IPS-15b (cell line): ENCODE data around the gene NPAS3.

Experiments
- H3K27me3 ChIP-seq: one replicate; pipeline ENCODE4 v1.6.1; 2013; ENCODE audit warnings: low read length; ENCODE audit not compliant: control insufficient read depth, insufficient read depth
- H3K36me3 ChIP-seq: one replicate; pipeline ENCODE4 v1.6.1; 2013; ENCODE audit warnings: low read length; ENCODE audit not compliant: control insufficient read depth, insufficient read depth
- H3K4me1 ChIP-seq: one replicate; pipeline ENCODE4 v1.6.1; 2013; ENCODE audit warnings: mild to moderate bottlenecking, low read length; ENCODE audit not compliant: control insufficient read depth, insufficient read depth
- H3K4me3 ChIP-seq: one replicate; pipeline ENCODE4 v1.5.1; 2013; ENCODE audit warnings: low read depth, low read length
- H3K9ac ChIP-seq: one replicate; pipeline ENCODE4 v1.6.1; 2013; ENCODE audit warnings: low read depth, mild to moderate bottlenecking, low read length
- H3K9me3 ChIP-seq: one replicate; pipeline ENCODE4 v1.6.1; 2013; ENCODE audit warnings: mild to moderate bottlenecking, low read length; ENCODE audit not compliant: control insufficient read depth, insufficient read depth

Gene NPAS3

DNA sequence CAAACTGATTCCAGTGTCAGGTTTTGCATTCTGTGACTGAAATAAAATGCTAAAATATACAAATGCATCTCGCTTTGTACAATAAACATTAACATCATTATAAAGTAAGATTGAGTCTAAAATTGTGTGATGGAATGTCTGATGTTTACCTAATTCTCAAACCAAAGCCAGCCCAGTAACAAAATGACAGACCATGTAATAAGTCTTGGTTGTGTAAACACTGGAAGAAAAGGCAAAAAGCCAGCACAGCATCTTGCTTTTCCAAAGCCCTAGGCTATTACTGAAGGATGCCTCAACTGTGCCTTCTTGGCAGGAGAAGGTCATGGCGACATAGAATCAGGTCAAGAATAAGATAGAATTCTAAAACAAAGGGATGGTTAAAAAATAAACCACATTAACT lies 842.6 kb downstream of the NPAS3 start:
- no peaks in the 10 kb centered on the region for H3K27me3 ChIP-seq
- no peaks in the 10 kb centered on the region for H3K9me3 ChIP-seq
- H3K36me3 ChIP-seq, result no peaks in the 10 kb centered on the region
- peaks cover 5% of the 10 kb centered on the region for H3K4me1 ChIP-seq
- no peak overlapping the region for H3K9ac ChIP-seq
- no peak overlapping the region for H3K4me3 ChIP-seq

DNA sequence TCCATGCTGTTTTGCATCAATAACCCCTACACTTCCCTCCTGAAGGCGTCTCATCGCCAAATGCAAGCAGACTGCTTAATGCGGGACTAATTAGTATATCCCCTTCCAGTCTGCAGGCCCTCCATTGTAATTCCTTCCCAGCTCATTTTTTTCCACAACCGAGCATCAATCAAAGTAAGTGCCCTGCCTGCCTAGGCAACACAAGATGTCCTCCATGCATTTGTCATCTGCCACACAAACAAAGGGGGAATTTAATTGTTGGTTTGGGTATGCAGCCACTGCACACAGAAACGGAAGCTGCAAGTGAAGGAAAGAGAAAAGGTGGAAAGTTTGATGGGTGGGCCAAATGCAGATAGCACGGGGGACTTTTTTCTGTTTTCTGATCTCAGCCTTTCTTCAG lies 844.2 kb downstream of the NPAS3 start:
- Histone ChIP-seq H3K4me3 (no peak overlapping the region), H3K27me3 (no peaks in the 10 kb centered on the region), H3K36me3 (no peaks in the 10 kb centered on the region), H3K9ac (no peak overlapping the region), H3K9me3 (no peaks in the 10 kb centered on the region), H3K4me1 (no peaks in the 10 kb centered on the region)

DNA sequence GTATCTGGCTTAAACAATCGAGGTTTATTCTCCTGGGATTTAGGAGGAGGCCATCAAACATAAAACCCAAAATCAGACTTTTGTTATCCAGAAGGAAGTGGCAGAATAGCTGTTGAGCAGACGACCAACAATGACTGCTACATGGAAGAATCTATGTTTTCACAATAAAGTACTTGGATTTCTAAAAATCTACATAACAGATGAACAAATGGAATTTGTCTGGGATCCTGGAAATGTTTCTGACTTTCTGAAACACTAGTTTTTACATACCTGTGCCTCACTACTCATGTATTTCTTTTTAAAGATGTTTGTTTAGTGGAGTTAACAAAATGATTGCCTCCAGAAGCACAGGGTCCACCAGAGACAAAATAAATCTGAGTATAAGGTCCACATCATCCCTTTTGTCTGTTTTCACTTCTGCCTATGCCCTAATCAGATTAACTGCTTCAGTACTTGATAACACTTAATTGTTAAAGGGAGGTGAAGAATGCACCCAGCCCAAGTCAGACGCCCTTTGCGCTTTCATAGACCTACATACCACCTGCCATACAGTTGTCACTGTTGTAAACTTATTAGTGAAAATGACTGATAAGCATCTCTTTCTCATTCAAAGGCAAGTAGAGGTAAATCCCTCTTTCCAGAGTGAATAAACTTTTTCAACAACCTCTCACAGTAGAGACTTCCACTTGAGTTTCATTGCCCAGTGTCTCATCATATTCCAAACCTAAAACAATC lies 847.6 kb downstream of the NPAS3 start:
- Histone ChIP-seq H3K4me3 (no peak overlapping the region), H3K9me3 (no peaks in the 10 kb centered on the region), H3K36me3 (no peaks in the 10 kb centered on the region), H3K9ac (no peak overlapping the region), H3K4me1 (no peaks in the 10 kb centered on the region), H3K27me3 (no peaks in the 10 kb centered on the region)

DNA sequence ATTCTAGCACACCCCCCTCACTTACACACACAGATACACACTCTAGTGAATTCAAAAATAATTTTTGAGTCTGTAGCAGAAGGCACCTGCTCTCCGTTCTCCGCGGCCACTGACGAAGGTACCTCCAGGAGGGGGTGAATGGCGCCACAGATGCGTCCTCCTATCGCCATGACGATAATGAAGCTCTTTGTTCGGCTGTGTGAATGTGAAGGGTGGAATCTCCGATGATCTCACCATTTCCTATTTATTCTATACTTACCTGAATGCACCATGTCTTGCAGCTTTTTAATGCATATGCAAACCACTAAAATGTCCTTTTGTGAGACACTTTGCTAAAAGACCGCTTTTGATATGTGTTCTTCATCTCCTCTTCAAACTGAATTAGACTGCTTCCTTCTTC lies 849.5 kb downstream of the NPAS3 start:
- no peaks in the 10 kb centered on the region for H3K27me3 ChIP-seq
- H3K36me3 ChIP-seq, result no peaks in the 10 kb centered on the region
- no peak overlapping the region for H3K4me3 ChIP-seq
- H3K4me1 ChIP-seq, result no peaks in the 10 kb centered on the region
- H3K9ac ChIP-seq, result no peak overlapping the region
- no peaks in the 10 kb centered on the region for H3K9me3 ChIP-seq

DNA sequence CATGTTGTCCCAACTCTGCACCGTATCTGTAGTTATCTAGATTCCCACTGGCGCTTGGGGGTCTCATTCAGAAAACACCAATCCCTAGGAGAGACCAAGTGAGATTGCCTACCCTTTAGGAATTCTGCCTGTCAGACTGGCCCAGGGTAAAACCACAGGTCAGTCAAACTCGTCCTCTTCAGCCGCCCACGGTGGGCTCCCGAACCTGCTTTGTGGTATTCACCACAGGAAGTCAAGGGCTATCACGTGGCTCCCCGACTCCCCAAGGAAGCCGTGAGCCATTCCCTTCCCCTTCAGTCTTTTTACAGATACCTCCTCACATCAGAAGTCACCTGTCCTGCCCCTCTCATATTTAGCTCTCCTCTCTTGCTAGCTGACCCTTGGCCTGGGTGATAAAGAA lies 852.3 kb downstream of the NPAS3 start:
- H3K9me3 ChIP-seq, result no peaks in the 10 kb centered on the region
- H3K36me3 ChIP-seq, result no peaks in the 10 kb centered on the region
- H3K4me3 ChIP-seq, result no peak overlapping the region
- no peak overlapping the region for H3K9ac ChIP-seq
- no peaks in the 10 kb centered on the region for H3K4me1 ChIP-seq
- H3K27me3 ChIP-seq, result no peaks in the 10 kb centered on the region

DNA sequence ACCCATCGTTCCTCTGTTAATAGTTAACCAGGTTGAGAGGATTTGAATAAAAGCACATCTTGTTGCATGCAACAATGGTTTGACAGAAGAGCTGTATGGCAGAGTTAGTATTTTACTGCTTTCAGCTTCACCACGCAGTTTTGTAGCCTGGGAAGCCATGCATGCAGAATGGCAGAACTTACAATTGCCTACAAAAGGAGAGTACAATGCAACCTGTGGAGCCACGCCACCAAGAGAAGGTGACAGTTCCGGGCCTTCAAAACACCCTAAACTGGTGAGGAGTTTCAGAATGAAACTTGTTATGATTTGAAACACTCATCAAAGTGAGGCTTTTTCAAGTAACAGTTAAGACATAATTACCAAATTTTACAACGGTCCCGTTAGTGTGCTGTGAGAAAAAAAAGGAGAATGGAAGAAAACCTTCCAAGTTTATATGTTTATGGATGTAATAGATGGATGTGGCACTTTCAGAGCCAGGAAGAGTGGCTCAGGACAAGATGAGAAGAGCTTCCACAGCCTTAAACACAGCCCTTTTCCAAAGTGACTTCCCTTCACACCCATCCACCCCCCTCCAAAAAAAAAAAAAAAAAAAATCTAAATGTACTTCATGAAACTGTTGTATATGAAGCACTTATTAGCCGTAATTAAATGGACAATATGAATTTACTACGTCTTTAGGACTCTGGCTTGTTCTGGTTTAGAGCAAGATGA lies 853.5 kb downstream of the NPAS3 start:
- Histone ChIP-seq H3K27me3 (no peaks in the 10 kb centered on the region), H3K4me3 (no peak overlapping the region), H3K9ac (no peak overlapping the region), H3K36me3 (no peaks in the 10 kb centered on the region), H3K4me1 (no peaks in the 10 kb centered on the region), H3K9me3 (no peaks in the 10 kb centered on the region)

DNA sequence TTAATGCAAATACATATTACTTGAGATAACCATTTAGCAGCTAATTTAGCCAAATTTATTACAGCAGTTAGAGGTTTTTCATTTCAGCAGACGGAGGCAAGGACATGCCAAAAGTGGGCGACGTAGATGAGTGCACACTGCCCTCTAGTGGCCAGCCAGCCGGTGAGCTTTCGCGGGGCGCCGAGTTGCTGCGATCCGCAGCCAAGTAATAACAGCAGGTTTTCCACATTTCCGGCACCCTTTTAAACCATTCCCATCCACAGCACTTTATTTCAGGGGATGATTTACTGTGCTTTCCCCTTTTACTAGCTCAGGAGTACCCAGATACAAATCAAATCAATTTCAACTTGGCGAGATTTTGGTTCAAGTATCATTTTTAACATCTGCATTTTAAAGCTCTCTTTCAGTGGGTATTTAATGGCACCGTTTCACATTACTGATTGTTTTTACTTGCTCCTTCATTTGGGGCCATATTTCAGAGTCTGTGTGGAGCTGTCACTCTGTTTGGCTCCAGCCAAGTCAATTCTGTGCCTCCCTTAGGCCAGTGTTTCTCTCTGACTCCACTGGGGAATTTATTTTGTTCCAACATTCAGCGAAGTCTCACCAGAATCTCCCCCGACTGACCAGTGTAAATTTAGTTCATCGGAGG lies 854.2 kb downstream of the NPAS3 start:
- Histone ChIP-seq H3K4me3 (no peak overlapping the region), H3K9ac (no peak overlapping the region), H3K36me3 (no peaks in the 10 kb centered on the region), H3K27me3 (no peaks in the 10 kb centered on the region), H3K9me3 (no peaks in the 10 kb centered on the region), H3K4me1 (no peaks in the 10 kb centered on the region)

DNA sequence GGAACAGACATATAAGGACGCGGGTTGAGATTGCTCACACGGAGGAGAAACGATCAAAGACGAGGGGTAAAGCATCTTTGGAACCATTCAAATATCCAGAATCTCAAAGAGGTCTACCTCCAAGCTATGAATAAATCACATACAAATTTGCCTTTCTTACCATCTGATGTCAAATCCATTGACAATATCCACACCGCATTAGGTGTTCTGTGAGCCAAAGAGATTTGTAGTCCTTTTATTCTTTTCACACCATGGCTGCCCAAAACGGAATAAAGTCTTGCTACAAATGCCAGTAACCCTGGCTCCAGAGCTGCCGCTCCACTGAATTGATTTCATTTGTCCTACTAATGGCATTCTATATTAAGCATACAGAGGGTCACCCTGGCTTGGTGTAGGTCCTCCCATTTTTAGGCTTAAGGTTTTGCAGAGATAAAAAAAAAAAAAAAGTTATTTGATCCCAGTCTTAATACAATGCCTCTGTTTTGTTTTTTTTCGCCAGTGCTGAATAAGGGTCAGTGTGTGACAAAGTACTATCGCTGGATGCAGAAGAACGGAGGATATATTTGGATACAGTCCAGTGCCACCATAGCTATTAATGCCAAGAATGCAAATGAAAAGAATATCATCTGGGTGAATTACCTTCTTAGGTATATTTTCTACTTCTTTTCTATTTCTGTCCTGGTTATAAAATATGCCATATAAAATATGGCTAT lies 854.9 kb downstream of the NPAS3 start:
- no peak overlapping the region for H3K4me3 ChIP-seq
- H3K4me1 ChIP-seq, result no peaks in the 10 kb centered on the region
- no peak overlapping the region for H3K9ac ChIP-seq

DNA sequence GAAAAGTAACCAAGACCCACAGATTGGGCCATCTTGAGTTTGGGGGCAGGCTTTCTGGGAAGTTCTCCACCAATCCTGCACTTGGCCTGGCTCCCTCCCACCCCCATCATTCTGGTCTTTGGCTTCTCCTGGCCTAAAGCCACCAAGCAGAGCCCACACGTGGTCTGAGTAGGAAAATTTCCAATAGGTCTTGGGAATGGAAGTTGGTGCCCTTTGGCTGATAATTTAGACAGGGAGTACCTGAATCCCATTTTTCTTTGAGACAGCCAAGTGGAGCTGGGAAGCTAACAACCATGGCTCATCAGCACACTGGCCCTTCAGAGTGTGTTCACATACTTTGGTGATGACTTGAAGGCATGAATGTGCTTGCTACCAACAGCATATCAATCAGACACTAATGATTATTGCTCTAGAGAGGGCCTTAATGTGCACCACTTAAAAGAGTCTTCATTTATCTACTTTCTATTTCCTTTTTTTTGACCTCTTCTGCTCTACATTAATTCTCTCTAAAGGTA lies 856.2 kb downstream of the NPAS3 start:
- H3K4me1 ChIP-seq, result no peaks in the 10 kb centered on the region
- H3K36me3 ChIP-seq, result no peaks in the 10 kb centered on the region
- H3K9me3 ChIP-seq, result no peaks in the 10 kb centered on the region
- H3K27me3 ChIP-seq, result no peaks in the 10 kb centered on the region
- no peak overlapping the region for H3K9ac ChIP-seq
- H3K4me3 ChIP-seq, result no peak overlapping the region

More for the DNA sequence above, 854.9 kb downstream of the NPAS3 start:
- Histone ChIP-seq H3K9me3 (no peaks in the 10 kb centered on the region), H3K27me3 (no peaks in the 10 kb centered on the region), H3K36me3 (no peaks in the 10 kb centered on the region)

DNA sequence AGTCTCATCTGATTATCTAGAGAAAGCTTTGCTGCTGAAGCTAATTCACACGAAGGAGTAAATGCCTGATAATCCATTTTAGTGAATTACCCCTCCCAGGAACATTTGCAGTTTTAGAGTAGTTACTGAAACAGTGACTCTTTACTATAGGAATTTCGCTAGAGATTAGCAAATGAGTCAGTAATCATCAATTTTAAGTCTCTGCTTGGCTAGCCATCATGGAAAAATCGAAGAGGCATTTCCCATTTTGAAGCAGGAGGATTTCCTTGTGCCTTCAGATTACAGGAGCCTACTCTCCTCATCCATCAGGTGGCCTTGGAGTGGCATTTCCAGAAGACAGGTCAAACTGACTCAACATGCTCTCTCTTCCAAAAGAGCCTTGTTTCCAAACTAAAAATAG lies 857.7 kb downstream of the NPAS3 start:
- Histone ChIP-seq H3K4me1 (no peaks in the 10 kb centered on the region), H3K9ac (no peak overlapping the region), H3K27me3 (no peaks in the 10 kb centered on the region), H3K9me3 (no peaks in the 10 kb centered on the region), H3K4me3 (no peak overlapping the region), H3K36me3 (no peaks in the 10 kb centered on the region)

DNA sequence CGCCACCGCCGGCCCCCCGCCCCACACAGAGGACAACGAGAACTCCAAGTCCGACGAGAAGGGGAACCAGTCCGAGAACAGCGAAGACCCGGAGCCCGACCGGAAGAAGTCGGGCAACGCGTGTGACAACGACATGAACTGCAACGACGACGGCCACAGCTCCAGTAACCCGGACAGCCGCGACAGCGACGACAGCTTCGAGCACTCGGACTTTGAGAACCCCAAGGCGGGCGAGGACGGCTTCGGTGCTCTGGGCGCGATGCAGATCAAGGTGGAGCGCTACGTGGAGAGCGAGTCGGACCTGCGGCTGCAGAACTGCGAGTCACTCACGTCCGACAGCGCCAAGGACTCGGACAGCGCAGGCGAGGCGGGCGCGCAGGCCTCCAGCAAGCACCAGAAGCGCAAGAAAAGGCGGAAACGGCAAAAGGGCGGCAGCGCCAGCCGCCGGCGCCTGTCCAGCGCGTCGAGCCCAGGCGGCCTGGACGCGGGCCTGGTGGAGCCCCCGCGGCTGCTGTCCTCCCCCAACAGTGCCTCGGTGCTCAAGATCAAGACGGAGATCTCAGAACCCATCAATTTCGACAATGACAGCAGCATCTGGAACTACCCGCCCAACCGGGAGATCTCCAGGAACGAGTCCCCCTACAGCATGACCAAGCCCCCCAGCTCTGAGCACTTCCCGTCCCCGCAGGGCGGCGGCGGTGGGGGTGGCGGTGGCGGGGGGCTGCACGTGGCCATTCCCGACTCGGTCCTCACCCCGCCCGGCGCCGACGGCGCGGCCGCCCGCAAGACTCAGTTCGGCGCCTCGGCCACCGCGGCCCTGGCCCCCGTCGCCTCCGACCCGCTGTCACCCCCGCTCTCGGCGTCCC lies 861.3 kb downstream of the NPAS3 start:
- peaks cover 6% of the 10 kb centered on the region for H3K4me1 ChIP-seq
- H3K9me3 ChIP-seq, result no peaks in the 10 kb centered on the region
- H3K4me3 ChIP-seq, result no peak overlapping the region
- H3K9ac ChIP-seq, result no peak overlapping the region
- no peaks in the 10 kb centered on the region for H3K27me3 ChIP-seq
- H3K36me3 ChIP-seq, result no peaks in the 10 kb centered on the region
